K562 (cell line): Measurements from ENCODE around the gene SHFL. TPM values are rescaled to one million over a fixed set of nuclear protein-coding genes. Genes with fewer than 3 reads are reported as not detected.

Source experiments
- CBX1 ChIP-seq: sonication (generic); IDR thresholded peaks from 2 replicates; pipeline ENCODE4 v1.6.1; 2016; ENCODE audit warnings: antibody characterized with exemption, low read depth, mild to moderate bottlenecking
- E2F5 ChIP-seq: sonication (generic); formaldehyde crosslinking; IDR thresholded peaks from 2 replicates; pipeline ENCODE4 v1.8.0; 2022; ENCODE audit warnings: mild to moderate bottlenecking, missing genetic modification reagents
- FOXA3 ChIP-seq, 2 experiments: fragments of 450-650 bp in 1 of 2; sonication (generic) in 1 of 2; formaldehyde crosslinking; IDR thresholded peaks in 1 of 2; conservative IDR thresholded peaks in 1 of 2; 2 replicates each; pipeline versions ENCODE4 v1.4.0 to v1.8.0; 2020 to 2022; ENCODE audit warnings: mild to moderate bottlenecking in 2 of 2, missing genetic modification reagents in 1 of 2
- GATAD2B ChIP-seq: fragments of 450-650 bp; IDR thresholded peaks from 2 replicates; pipeline ENCODE4 v1.6.1; 2017; ENCODE audit warnings: mild to moderate bottlenecking, borderline replicate concordance
- IRF2 ChIP-seq: sonication (generic); formaldehyde crosslinking; IDR thresholded peaks from 2 replicates; pipeline ENCODE4 v1.8.1; 2022; ENCODE audit warnings: mild to moderate bottlenecking, missing genetic modification reagents
- MCM2 ChIP-seq: fragments of 450-650 bp; IDR thresholded peaks from 2 replicates; pipeline ENCODE4 v1.6.1; 2017; ENCODE audit warnings: low read depth, mild to moderate bottlenecking
- NKRF ChIP-seq: fragments of 450-650 bp; IDR thresholded peaks from 2 replicates; pipeline ENCODE4 v1.6.1; 2016; ENCODE audit warnings: borderline replicate concordance
- NR2C1 ChIP-seq, 2 experiments: fragments of 450-650 bp; IDR thresholded peaks; 2 replicates each; pipeline ENCODE4 v1.6.1; 2017; ENCODE audit warnings: mild to moderate bottlenecking in 2 of 2, antibody characterized with exemption in 1 of 2, inconsistent platforms in 1 of 2, missing compliant biosample characterization in 1 of 2, missing genetic modification characterization in 1 of 2
- SLC30A9 ChIP-seq: fragments of 250-450 bp; sonication (Bioruptor Pico); IDR thresholded peaks from 2 replicates; pipeline ENCODE4 v1.8.0; 2022; ENCODE audit warnings: mild to moderate bottlenecking, moderate library complexity
- STAT6 ChIP-seq: sonication (generic); formaldehyde crosslinking; IDR thresholded peaks from 2 replicates; pipeline ENCODE4 v1.8.1; 2023; ENCODE audit warnings: mild to moderate bottlenecking, missing genetic modification reagents
- THRB ChIP-seq: fragments of 450-650 bp; formaldehyde crosslinking; conservative IDR thresholded peaks from 2 replicates; pipeline ENCODE4 v1.4.0; 2022; ENCODE audit warnings: mild to moderate bottlenecking, missing genetic modification characterization
- VEZF1 ChIP-seq: fragments of 200-800 bp; sonication (Bioruptor generic); IDR thresholded peaks from 2 replicates; pipeline ENCODE4 v1.6.1; 2017; ENCODE audit warnings: missing genetic modification characterization, missing compliant biosample characterization
- ZFP36 ChIP-seq: fragments of 150-350 bp; IDR thresholded peaks from 2 replicates; pipeline ENCODE4 v1.6.1; 2018; ENCODE audit warnings: low read length, low read depth; ENCODE audit not compliant: partially characterized antibody
- ZNF124 ChIP-seq: sonication (generic); formaldehyde crosslinking; IDR thresholded peaks from 2 replicates; pipeline ENCODE4 v1.8.1; 2022; ENCODE audit warnings: missing genetic modification reagents
- ZNF232 ChIP-seq: sonication (generic); formaldehyde crosslinking; IDR thresholded peaks from 2 replicates; pipeline ENCODE4 v1.8.0; 2022; ENCODE audit warnings: mild to moderate bottlenecking, missing genetic modification reagents
- ZNF395 ChIP-seq: fragments of 200-800 bp; sonication (Bioruptor generic); IDR thresholded peaks from 2 replicates; pipeline ENCODE4 v1.6.1; 2017; ENCODE audit warnings: missing genetic modification characterization, missing compliant biosample characterization
- polyA plus RNA-seq, 8 experiments: library from polyadenylated mRNA; depleted of rRNA in 4 of 8; stranded (reverse) in 5 of 8; unstranded in 3 of 8; fragments of >200 nt; fragmentation: Nextera tagmentation in 2 of 8; fragmentation: Illumina TruSeq in 1 of 8; extraction: Ambion mirVana in 2 of 8; extraction: Trizol in 1 of 8; gene quantifications; 2 replicates each; pipeline versions ENCODE4 v1.2.1 to v1.2.3, GENCODE V29; 2011 to 2014; ENCODE audit warnings: inconsistent platforms in 1 of 8, missing spikeins in 1 of 8
- total RNA-seq, 7 experiments: library from RNA; depleted of rRNA in 6 of 7; stranded (reverse); fragments of >200 nt in 6 of 7; fragmentation: Illumina TruSeq in 2 of 7; extraction: Trizol in 2 of 7; gene quantifications; 2 replicates each; pipeline versions ENCODE4 v1.2.1 to v1.2.3, GENCODE V29; 2011 to 2021; ENCODE audit warnings: low replicate concordance in 1 of 7

Gene SHFL
- total and polyA plus RNA-seq, 9 of the 15 experiments (the other 6 are each of a cell fraction or from before 2014, with no cell fraction given) = 1.5 to 25.7 (median 13.0) TPM

GRCh38 chr19:10091895-10092641, 6.0 kb downstream of the SHFL start (continued):
- TF ChIP-seq NR2C1 (IDR thresholded peaks at IDR 0.05) (peak; percentile 31; the same call in 1 of the 2 replicates), NR2C1 (tag; IDR thresholded peaks at IDR 0.05) (peak; percentile 25; the same call in 1 of the 2 replicates), FOXA3 (CRISPR knock-in tag; conservative IDR thresholded peaks at IDR 0.05 in 1 of 2, IDR thresholded peaks at IDR 0.05 in 1 of 2) (no peak), NKRF (no peak), STAT6 (CRISPR knock-in tag) (no peak), THRB (CRISPR knock-in tag) (no peak), ZNF395 (no peak), ZNF232 (CRISPR knock-in tag) (no peak), GATAD2B (no peak), ZFP36 (peak; percentile 60), ZNF124 (no peak), SLC30A9 (CRISPR knock-in tag) (no peak), VEZF1 (CRISPR knock-in tag) (peak; percentile 39; the same call in 1 of the 2 replicates), IRF2 (no peak), MCM2 (no peak), E2F5 (CRISPR knock-in tag) (no peak), CBX1 (no peak)
